ENCODE measurements around the gene STRA6. TPM values are rescaled to one million over a fixed set of nuclear protein-coding genes. Genes with fewer than 3 reads are reported as not detected.

STRA6 gene
- total RNA-seq, 3 donors from 2014 or later = 0.98 to 1.0 TPM; not detected in 1

DNA sequence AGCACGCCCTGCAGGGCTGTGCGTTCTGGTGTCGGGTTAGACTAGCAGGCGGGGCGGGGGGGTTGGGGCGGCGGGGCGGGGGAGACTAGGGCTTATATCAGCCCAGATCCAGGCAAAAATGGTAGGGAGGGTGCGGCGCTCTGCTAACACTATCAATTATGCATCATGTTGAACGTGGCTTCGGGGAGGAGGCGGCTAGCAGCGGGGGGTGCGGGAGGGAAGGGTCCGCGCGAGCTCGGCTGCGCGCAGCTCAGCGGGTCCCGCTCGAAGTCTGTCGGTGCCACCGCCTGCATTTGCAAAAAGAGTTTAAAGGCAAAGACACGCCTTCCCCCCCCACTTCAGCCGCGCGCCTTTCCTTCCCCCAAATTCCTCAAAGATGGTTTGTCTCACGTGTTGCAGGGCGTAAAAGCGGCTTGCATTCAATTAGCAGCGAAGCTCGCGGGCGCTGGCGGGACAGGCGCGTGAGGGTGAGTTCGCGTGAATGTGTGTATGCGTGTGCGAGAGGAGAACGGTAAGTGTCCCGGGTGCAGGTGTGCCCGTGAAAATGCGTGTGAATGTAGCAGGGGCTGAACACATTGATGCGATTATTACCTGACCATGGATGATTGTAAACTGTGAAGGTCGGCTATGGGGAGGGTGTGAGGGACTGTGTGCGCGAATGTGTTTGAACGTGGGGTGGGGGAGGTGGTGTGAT lies 72.3 kb downstream of the STRA6 start, which contains the start of gene ISLR2:
Gene ISLR2 (plus strand): TSS at position 432 of the 694 bp plus-strand sequence. CDS start 2,169 bp downstream, outside the sequence.
- Histone ChIP-seq H3K9me3 (peaks cover 10 to 25% of the 10 kb centered on the region in 2 donors), H3K4me1 (peaks cover 7 to 16% of the 10 kb centered on the region in 2 donors), H3K4me3 (peak within 1 kb of the TSS; percentile 31 to 66 (median 45)), H3K27me3 (peaks cover 3 to 78% of the 10 kb centered on the region in 2 donors), H3K27ac (no peak within 1 kb of the TSS), H3K36me3 (no peaks in the 10 kb centered on the region)
- TF ChIP-seq POLR2A (IDR thresholded peaks at IDR 0.05) = no peak
- TF ChIP-seq POLR2AphosphoS5 (IDR thresholded peaks at IDR 0.05) = no peak
- TF ChIP-seq CTCF (IDR thresholded peaks at IDR 0.05) = no peak
- no peak for DNase-seq (ENCODE audit: low spot score in 2 of 2)
- intact Hi-C loops (cut with DNase I; ENCODE audit: low total_unique reads) = no loop called here

DNA sequence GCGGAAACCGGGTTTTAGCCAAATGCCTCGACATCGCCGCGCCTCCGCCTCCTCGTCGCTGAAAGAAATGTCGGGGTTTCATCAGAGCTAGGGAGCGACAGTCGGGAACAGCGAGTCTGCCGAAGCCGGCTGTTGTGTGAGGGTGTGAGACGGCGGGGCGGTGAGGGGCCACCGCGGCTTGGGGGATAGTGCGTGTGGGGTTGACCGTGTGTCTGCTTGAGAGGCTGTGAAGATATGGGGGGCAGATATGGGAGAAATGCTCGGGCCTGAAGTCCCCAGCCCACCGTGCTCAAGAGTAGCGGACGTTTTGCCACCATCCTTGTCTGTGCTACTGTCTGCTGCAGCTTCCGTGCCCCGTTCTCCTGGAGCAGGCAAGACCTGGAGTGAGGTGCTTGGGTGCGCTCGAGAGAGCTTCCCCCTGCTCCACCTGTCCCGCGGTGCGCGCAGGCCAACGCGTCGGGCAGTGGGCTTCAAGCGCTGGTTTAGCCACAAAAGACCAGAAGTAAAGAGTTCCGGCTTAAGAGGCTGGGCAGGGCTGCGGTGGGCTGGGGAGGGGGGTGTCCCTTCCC lies 72.9 kb downstream of the STRA6 start:
- intact Hi-C loops (cut with DNase I; ENCODE audit: low total_unique reads) = loop anchor here (5.0 kb wide), 2 partner anchors 113 to 173 kb away; no protein-coding TSS in a partner anchor
- H3K4me3 ChIP-seq = peak overlapping the region; percentile 31 to 66 (median 45)
- H3K27me3 ChIP-seq = peaks cover 3 to 71% of the 10 kb centered on the region in 2 donors

More for the DNA sequence above, 72.9 kb downstream of the STRA6 start:
- no peaks in the 10 kb centered on the region for H3K36me3 ChIP-seq
- no peak overlapping the region for H3K27ac ChIP-seq
- no peak for TF ChIP-seq CTCF (IDR thresholded peaks at IDR 0.05)
- no peak for TF ChIP-seq POLR2AphosphoS5 (IDR thresholded peaks at IDR 0.05)
- no peak for TF ChIP-seq POLR2A (IDR thresholded peaks at IDR 0.05)
- DNase-seq (ENCODE audit: low spot score in 2 of 2) = no peak
- peaks cover 10 to 20% of the 10 kb centered on the region in 2 donors for H3K9me3 ChIP-seq
- peaks cover 7 to 16% of the 10 kb centered on the region in 2 donors for H3K4me1 ChIP-seq

Other genes starting within 250 kb of the STRA6 start
- 10 to 100 TPM in 1 of 3 donors, 1 to 10 TPM in 2; 8.5 to 10.7 (median 9.7) TPM for gene STOML1, start 210.5 kb downstream of the STRA6 start, total RNA-seq
- 100 to 1,000 TPM in 1 of 3 donors, 10 to 100 TPM in 2; 37.8 to 103 (median 49.8) TPM for gene PML, start 208.1 kb downstream of the STRA6 start, total RNA-seq
- 1 to 10 TPM in 1 of 3 donors, not detected in 2; 1.0 TPM for gene GOLGA6A, start 120.2 kb downstream of the STRA6 start, total RNA-seq
- gene ISLR2, start 72.2 kb downstream of the STRA6 start, total RNA-seq = under 1 TPM in 2 of 3 donors, not detected in 1; 0.48 to 0.88 TPM
- 10 to 100 TPM; 49.2 to 88.0 (median 71.8) TPM for gene ISLR, start 29.1 kb downstream of the STRA6 start, total RNA-seq
- gene CCDC33, start 33.5 kb upstream of the STRA6 start, total RNA-seq = under 1 TPM in 1 of 3 donors, not detected in 2; 0.33 TPM
- gene CYP11A1, start 164.9 kb upstream of the STRA6 start, total RNA-seq = 1 to 10 TPM; 1.1 to 4.6 (median 1.3) TPM
- gene SEMA7A, start 231.2 kb upstream of the STRA6 start, total RNA-seq = 1 to 10 TPM in 1 of 3 donors, under 1 TPM in 2; 0.80 to 1.3 (median 0.88) TPM

All from breast epithelium (tissue), 4 donors.